Spleen (tissue), 7 donors: ENCODE measurements around the gene EPSTI1.

Experiments
- CTCF ChIP-seq, 11 experiments: fragments of 200-600 bp in 7 of 11; fragments of 450-650 bp in 4 of 11; sonication (generic) in 4 of 11; IDR thresholded peaks in 8 of 11; conservative IDR thresholded peaks in 3 of 11; 1 replicate in 7 of 11; 2 replicates in 4 of 11; pipeline versions ENCODE4 v1.4.0 to v1.8.0; 2016 to 2021; ENCODE audit warnings: antibody characterized with exemption in 11 of 11, inconsistent platforms in 4 of 11, mild to moderate bottlenecking in 1 of 11
- POLR2AphosphoS5 ChIP-seq, 3 donors: sonication (generic); formaldehyde crosslinking; IDR thresholded peaks; one replicate each; pipeline ENCODE4 v1.5.1; 2017; ENCODE audit warnings: antibody characterized with exemption in 3 of 3
- donor health status: DM: no; HTN: no; CAD: no; lungs with moderate emphysema.
- donor health status: DM: no; HTN: no; CAD: no.
- donor health status: DM: no; HTN: no; CAD: no.

- no peak for TF ChIP-seq CTCF (IDR thresholded peaks at IDR 0.05 in 8 of 11, conservative IDR thresholded peaks at IDR 0.05 in 3 of 11)
- no peak for TF ChIP-seq POLR2AphosphoS5 (IDR thresholded peaks at IDR 0.05)
These were observed 16.6 kb upstream of the EPSTI1 start for GRCh38 chr13:43008596-43008995.
